K562 (cell line): ENCODE measurements around the gene IARS2. TPM values are rescaled to one million over a fixed set of nuclear protein-coding genes. Genes with fewer than 3 reads are reported as not detected.

ENCODE experiments used
- ATAC-seq: fragments of 200-7000 bp; cut with Tn5 transposase; 3 replicates; pipeline ENCODE4 v1.9.1; 2020; ENCODE audit warnings: moderate library complexity
- BruUV-seq: library from RNA; stranded (reverse); fragments of 400-500 nt; replicated peaks from 2 replicates; lab custom pipeline; 2021; lab: Mats Ljungman, UMichigan
- CTCF ChIA-PET: fragments of 300-600 bp; formaldehyde crosslinking; extraction: SDS; loops from one replicate; lab custom pipeline; 2021; ENCODE audit warnings: low intra/inter-chr PET ratio; lab: Yijun Ruan, JAX
- POLR2A ChIA-PET: fragments of 300-600, 350-650 bp; sonication (Branson Sonifier 250); formaldehyde crosslinking; extraction: SDS; loops from one replicate; lab custom pipeline; 2021; ENCODE audit warnings: antibody characterized with exemption, inconsistent platforms; lab: Yijun Ruan, JAX
- DNase-seq, 4 experiments: peaks; one replicate each; pipeline versions ENCODE4 v3.0.0 to v3.0.0-alpha.2; 2011 to 2018; ENCODE audit warnings: low spot score in 3 of 4, mixed read lengths in 3 of 4; ENCODE audit errors: extremely low read depth in 1 of 4
- FAIRE-seq: peaks from 2 replicates; lab custom pipeline; 2011; peaks lifted over from hg19 to GRCh38; lab: Jason Lieb, UNC
- H2AFZ ChIP-seq: 2 replicates; pipeline ENCODE4 v1.6.0; 2011; ENCODE audit warnings: low read depth, low read length, control low read depth, inconsistent platforms
- H3K27ac ChIP-seq: fragments of 200-600 bp; 3 replicates; pipeline ENCODE4 v1.8.0; 2011; ENCODE audit warnings: low read depth, mild to moderate bottlenecking, control low read depth, inconsistent platforms, low read length, moderate library complexity, mixed read lengths; ENCODE audit errors: extremely low read depth
- H3K27me3 ChIP-seq, 2 experiments: fragments of 300-600 bp in 1 of 2; 2 replicates in 1 of 2; 3 replicates in 1 of 2; pipeline versions ENCODE4 v1.6.0 to v1.8.0; 2011; ENCODE audit warnings: inconsistent platforms in 2 of 2, low read length in 2 of 2, mild to moderate bottlenecking in 1 of 2, mixed read lengths in 1 of 2, moderate library complexity in 1 of 2; ENCODE audit not compliant: control insufficient read depth in 2 of 2, insufficient read depth in 2 of 2
- H3K36me3 ChIP-seq: fragments of 300-600 bp; 3 replicates; pipeline ENCODE4 v1.8.0; 2011; ENCODE audit warnings: mild to moderate bottlenecking, low read length, inconsistent platforms; ENCODE audit not compliant: control insufficient read depth, insufficient read depth
- H3K4me1 ChIP-seq, 2 experiments: fragments of 200-600 bp in 1 of 2; replicated peaks in 1 of 2; 2 replicates in 1 of 2; 3 replicates in 1 of 2; pipeline versions ENCODE4 v1.5.1 to v1.8.0; 2011; ENCODE audit warnings: inconsistent platforms in 2 of 2, low read length in 2 of 2, mild to moderate bottlenecking in 1 of 2, mixed read lengths in 1 of 2, moderate library complexity in 1 of 2; ENCODE audit not compliant: control insufficient read depth in 2 of 2, insufficient read depth in 2 of 2
- H3K4me2 ChIP-seq: 2 replicates; pipeline ENCODE4 v1.6.1; 2011; ENCODE audit warnings: low read length, control low read depth, inconsistent platforms, mixed read lengths; ENCODE audit not compliant: insufficient read depth
- H3K4me3 ChIP-seq: fragments of 200-600 bp; sonication (generic), shearing (Covaris generic); 2 replicates; pipeline ENCODE4 v1.5.1; 2016; ENCODE audit warnings: control low read depth, inconsistent platforms
- H3K79me2 ChIP-seq: fragments of 200-600 bp; 3 replicates; pipeline ENCODE4 v1.8.0; 2011; ENCODE audit warnings: low read length, inconsistent platforms; ENCODE audit not compliant: control insufficient read depth, insufficient read depth
- H3K9ac ChIP-seq, 2 experiments: 2 replicates each; pipeline versions ENCODE4 v1.6.0 to v1.6.1; 2011; ENCODE audit warnings: low read depth in 2 of 2, low read length in 2 of 2, control low read depth in 1 of 2, inconsistent platforms in 1 of 2, mild to moderate bottlenecking in 1 of 2, mixed read lengths in 1 of 2; ENCODE audit not compliant: insufficient read depth in 1 of 2
- H3K9me1 ChIP-seq: one replicate; pipeline ENCODE4 v1.6.0; 2011; ENCODE audit warnings: inconsistent platforms, mild to moderate bottlenecking, low read length, moderate library complexity; ENCODE audit not compliant: control insufficient read depth, insufficient read depth
- H3K9me3 ChIP-seq: replicated peaks from 2 replicates; pipeline ENCODE4 v1.5.1; 2011; ENCODE audit warnings: low read depth, low read length, inconsistent platforms; ENCODE audit not compliant: control insufficient read depth, insufficient read depth
- H4K20me1 ChIP-seq: replicated peaks from 2 replicates; pipeline ENCODE4 v1.6.1; 2011; ENCODE audit warnings: low read length, inconsistent platforms, mixed read lengths; ENCODE audit not compliant: control insufficient read depth, insufficient read depth
- ARNT ChIP-seq, 2 experiments: fragments of 450-650 bp; IDR thresholded peaks; 2 replicates each; pipeline ENCODE4 v1.6.1; 2016; ENCODE audit warnings: mild to moderate bottlenecking in 1 of 2
- BCLAF1 ChIP-seq, 2 experiments: fragments of 450-650 bp in 1 of 2; IDR thresholded peaks; 2 replicates each; pipeline ENCODE4 v1.6.1; 2011 to 2017; ENCODE audit warnings: low read depth in 2 of 2, antibody characterized with exemption in 1 of 2, borderline replicate concordance in 1 of 2, low read length in 1 of 2, mild to moderate bottlenecking in 1 of 2, mixed read lengths in 1 of 2; ENCODE audit not compliant: control insufficient read depth in 1 of 2
- HCFC1 ChIP-seq: IDR thresholded peaks from 2 replicates; pipeline ENCODE4 v1.6.1; 2012; ENCODE audit warnings: low read depth, low read length, improper control_type of control experiment
- POLR2AphosphoS2 ChIP-seq: IDR thresholded peaks from 2 replicates; pipeline ENCODE4 v1.6.1; 2012; ENCODE audit warnings: low read length, improper control_type of control experiment
- ZNF133 ChIP-seq: fragments of 250-450 bp; sonication (Bioruptor Pico); IDR thresholded peaks from 2 replicates; pipeline ENCODE4 v1.4.0; 2020; ENCODE audit warnings: mild to moderate bottlenecking
- ZNF324 ChIP-seq: fragments of 250-450 bp; sonication (Bioruptor Pico); IDR thresholded peaks from 2 replicates; pipeline ENCODE4 v1.4.0; 2020; ENCODE audit warnings: mild to moderate bottlenecking
- ZNF347 ChIP-seq: fragments of 450-650 bp; formaldehyde crosslinking; IDR thresholded peaks from 2 replicates; pipeline ENCODE4 v1.4.0; 2020; ENCODE audit warnings: low read depth, mild to moderate bottlenecking, moderate library complexity
- WGBS: fragments of 100-300 bp; shearing (Covaris generic); methylation state at CpG from one replicate; pipeline ENCODE4 v1.1.6; 2016; ENCODE audit warnings: low coverage, mixed read lengths; ENCODE audit not compliant: insufficient coverage; ENCODE audit errors: missing lambda C conversion rate; 5-methylcytosine and 5-hydroxymethylcytosine counted together
- in situ Hi-C: fragments of 300-500 bp; cut with MboI; formaldehyde crosslinking; loops from 4 replicates; pipeline ENCODE4 v1.15.0; 2018; ENCODE audit warnings: inconsistent platforms, mixed read lengths
- intact Hi-C: fragments of 100-400 bp; cut with micrococcal nuclease; formaldehyde crosslinking; loops from 2 replicates; pipeline ENCODE4 v1.14.2; 2022
- polyA plus RNA-seq, 8 experiments: library from polyadenylated mRNA; depleted of rRNA in 4 of 8; stranded (reverse) in 5 of 8; unstranded in 3 of 8; fragments of >200 nt; fragmentation: Nextera tagmentation in 2 of 8; fragmentation: Illumina TruSeq in 1 of 8; extraction: Ambion mirVana in 2 of 8; extraction: Trizol in 1 of 8; gene quantifications; 2 replicates each; pipeline versions ENCODE4 v1.2.1 to v1.2.3, GENCODE V29; 2011 to 2014; ENCODE audit warnings: inconsistent platforms in 1 of 8, missing spikeins in 1 of 8
- total RNA-seq, 7 experiments: library from RNA; depleted of rRNA in 6 of 7; stranded (reverse); fragments of >200 nt in 6 of 7; fragmentation: Illumina TruSeq in 2 of 7; extraction: Trizol in 2 of 7; gene quantifications; 2 replicates each; pipeline versions ENCODE4 v1.2.1 to v1.2.3, GENCODE V29; 2011 to 2021; ENCODE audit warnings: low replicate concordance in 1 of 7

IARS2 gene
- total and polyA plus RNA-seq, 9 of the 15 experiments (the other 6 are each of a cell fraction or from before 2014, with no cell fraction given) = 39.6 to 127 (median 93.8) TPM

GRCh38 chr1:220170836-220171526 is 77.0 kb downstream of the IARS2 start:
- BruUV-seq = no TSS peak
- Histone ChIP-seq H3K4me1 (no peaks in the 10 kb centered on the region), H3K9ac (no peak overlapping the region), H3K4me3 (no peak overlapping the region), H4K20me1 (no peaks in the 10 kb centered on the region), H3K9me1 (no peaks in the 10 kb centered on the region), H3K36me3 (peaks cover 61% of the 10 kb centered on the region), H3K79me2 (no peaks in the 10 kb centered on the region), H3K4me2 (no peak overlapping the region), H2AFZ (no peak overlapping the region), H3K9me3 (no peaks in the 10 kb centered on the region), H3K27me3 (no peaks in the 10 kb centered on the region), H3K27ac (no peak overlapping the region)
- in situ Hi-C loops = no loop called here
- WGBS = 92% methylated on average over 1 of the region's 1 CpG
- POLR2A ChIA-PET = no interaction called here
- no peak for DNase-seq
- CTCF ChIA-PET = no interaction called here
- TF ChIP-seq ARNT (IDR thresholded peaks at IDR 0.05) (no peak), BCLAF1 (IDR thresholded peaks at IDR 0.05; ENCODE audit: borderline replicate concordance in 1 of 2, control insufficient read depth in 1 of 2, low read depth in 2 of 2, low read length in 1 of 2) (no peak), POLR2AphosphoS2 (no peak), ZNF324 (CRISPR knock-in tag) (no peak), ZNF347 (CRISPR knock-in tag) (no peak), HCFC1 (no peak), ZNF133 (CRISPR knock-in tag) (no peak)
- intact Hi-C loops = no loop called here
- no peak for FAIRE-seq
- no peak for ATAC-seq
